Measurements from ENCODE around the gene CPED1. TPM values are rescaled to one million over a fixed set of nuclear protein-coding genes. Genes with fewer than 3 reads are reported as not detected.

The CPED1 gene
- total RNA-seq, 2 experiments from 2014 or later: not detected

DNA sequence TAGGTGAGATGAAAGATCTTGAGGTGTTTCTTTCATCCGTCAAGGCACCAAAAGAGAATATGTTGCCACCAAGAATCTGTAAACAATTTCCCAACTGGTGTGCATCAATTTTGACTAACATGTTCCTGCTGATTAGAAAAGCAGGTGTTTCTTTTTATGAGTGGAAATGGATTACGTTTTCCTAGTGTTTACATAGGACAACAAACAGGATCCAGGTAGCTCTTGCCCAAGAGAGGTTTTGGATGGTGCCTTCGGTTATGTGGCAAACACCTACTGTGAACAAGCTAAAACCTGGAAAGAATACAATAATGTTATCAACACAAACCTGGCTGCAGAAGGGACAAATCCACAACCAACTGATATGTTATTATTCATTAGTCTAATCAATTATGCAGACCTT lies 286.7 kb downstream of the CPED1 start:
- CTCF ChIA-PET: interaction anchor here (2.6 kb wide), 1 partner anchor 15 kb away, joined by 8 read pairs; no protein-coding TSS in a partner anchor
- POLR2A ChIA-PET: no interaction called here
- no peaks in the 10 kb centered on the region for H3K36me3 Mint-ChIP-seq (ENCODE audit: low read depth)
- peaks cover 28% of the 10 kb centered on the region for H3K27me3 Mint-ChIP-seq
- H3K9me3 Mint-ChIP-seq: no peaks in the 10 kb centered on the region
- intact Hi-C loops (cut with micrococcal nuclease): no loop called here
- peaks cover 26% of the 10 kb centered on the region for H3K4me1 Mint-ChIP-seq (ENCODE audit: low read depth)
- no peak overlapping the region for H3K4me3 Mint-ChIP-seq
- TF ChIP-seq, protein P1, sequence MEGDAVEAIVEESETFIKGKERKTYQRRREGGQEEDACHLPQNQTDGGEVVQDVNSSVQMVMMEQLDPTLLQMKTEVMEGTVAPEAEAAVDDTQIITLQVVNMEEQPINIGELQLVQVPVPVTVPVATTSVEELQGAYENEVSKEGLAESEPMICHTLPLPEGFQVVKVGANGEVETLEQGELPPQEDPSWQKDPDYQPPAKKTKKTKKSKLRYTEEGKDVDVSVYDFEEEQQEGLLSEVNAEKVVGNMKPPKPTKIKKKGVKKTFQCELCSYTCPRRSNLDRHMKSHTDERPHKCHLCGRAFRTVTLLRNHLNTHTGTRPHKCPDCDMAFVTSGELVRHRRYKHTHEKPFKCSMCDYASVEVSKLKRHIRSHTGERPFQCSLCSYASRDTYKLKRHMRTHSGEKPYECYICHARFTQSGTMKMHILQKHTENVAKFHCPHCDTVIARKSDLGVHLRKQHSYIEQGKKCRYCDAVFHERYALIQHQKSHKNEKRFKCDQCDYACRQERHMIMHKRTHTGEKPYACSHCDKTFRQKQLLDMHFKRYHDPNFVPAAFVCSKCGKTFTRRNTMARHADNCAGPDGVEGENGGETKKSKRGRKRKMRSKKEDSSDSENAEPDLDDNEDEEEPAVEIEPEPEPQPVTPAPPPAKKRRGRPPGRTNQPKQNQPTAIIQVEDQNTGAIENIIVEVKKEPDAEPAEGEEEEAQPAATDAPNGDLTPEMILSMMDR (IDR thresholded peaks at IDR 0.05): no peak
- H3K27ac Mint-ChIP-seq: no peak overlapping the region
- ATAC-seq (no peak), DNase-seq (no peak)

DNA sequence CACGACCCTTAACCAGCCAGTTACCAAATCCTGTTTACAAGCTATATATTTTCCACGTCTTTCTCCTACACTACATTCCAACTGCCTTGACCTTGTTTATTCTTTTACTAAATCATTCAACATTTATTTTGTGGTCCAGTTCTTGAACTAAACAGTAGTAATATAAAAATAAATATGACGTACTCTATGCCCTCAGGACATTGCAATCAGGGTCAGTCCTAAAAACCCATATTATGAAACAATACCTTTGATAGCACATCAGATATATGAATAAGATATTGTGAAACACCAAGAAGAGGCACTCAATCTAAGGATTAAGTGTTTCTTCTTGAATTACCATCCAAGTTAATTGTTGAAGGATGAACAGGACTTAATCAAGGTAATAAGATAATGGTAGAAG lies 287.8 kb downstream of the CPED1 start:
- no peak overlapping the region for H3K4me3 Mint-ChIP-seq
- DNase-seq: no peak
- ATAC-seq: no peak
- peaks cover 26% of the 10 kb centered on the region for H3K4me1 Mint-ChIP-seq (ENCODE audit: low read depth)
- CTCF ChIA-PET: no interaction called here
- H3K36me3 Mint-ChIP-seq (ENCODE audit: low read depth): no peaks in the 10 kb centered on the region
- H3K27ac Mint-ChIP-seq: no peak overlapping the region
- H3K27me3 Mint-ChIP-seq: peaks cover 31% of the 10 kb centered on the region
- intact Hi-C loops (cut with micrococcal nuclease): no loop called here
- H3K9me3 Mint-ChIP-seq: no peaks in the 10 kb centered on the region
- TF ChIP-seq, protein P1 (IDR thresholded peaks at IDR 0.05): no peak
- POLR2A ChIA-PET: no interaction called here

GRCh38 chr7:121278120-121279021 lies 289.9 kb downstream of the CPED1 start:
- no peaks in the 10 kb centered on the region for H3K36me3 Mint-ChIP-seq (ENCODE audit: low read depth)
- TF ChIP-seq, protein P1 (IDR thresholded peaks at IDR 0.05): no peak
- ChIA-PET POLR2A (no interaction called here), CTCF (interaction anchor here (0.6 to 1.2 kb wide), 3 partner anchors 15 to 118 kb away, joined by 3 to 4 read pairs (median 3); partner anchors contain the start of gene FAM3C)
- ATAC-seq (peak; percentile 89), DNase-seq (no peak)
- H3K4me1 Mint-ChIP-seq (ENCODE audit: low read depth): peaks cover 20% of the 10 kb centered on the region
- no peaks in the 10 kb centered on the region for H3K9me3 Mint-ChIP-seq
- H3K27ac Mint-ChIP-seq: peak overlapping the region; percentile 67
- intact Hi-C loops (cut with micrococcal nuclease): no loop called here
- H3K27me3 Mint-ChIP-seq: peaks cover 28% of the 10 kb centered on the region
- H3K4me3 Mint-ChIP-seq: no peak overlapping the region

GRCh38 chr7:121279060-121279620 lies 290.6 kb downstream of the CPED1 start:
- POLR2A ChIA-PET: interaction anchor here (0.7 kb wide), 1 partner anchor 81 kb away, joined by 3 read pairs; no protein-coding TSS in a partner anchor
- DNase-seq (peak; percentile 25), ATAC-seq (peak; percentile 44)
- TF ChIP-seq, protein P1 (IDR thresholded peaks at IDR 0.05): no peak
- H3K36me3 Mint-ChIP-seq (ENCODE audit: low read depth): no peaks in the 10 kb centered on the region
- peak overlapping the region; percentile 82 for H3K27ac Mint-ChIP-seq
- H3K9me3 Mint-ChIP-seq: peaks cover 4% of the 10 kb centered on the region
- peaks cover 20% of the 10 kb centered on the region for H3K4me1 Mint-ChIP-seq (ENCODE audit: low read depth)
- CTCF ChIA-PET: interaction anchor here (0.6 to 1.2 kb wide), 2 partner anchors 87 to 117 kb away, joined by 3 to 4 read pairs; partner anchors contain the start of gene FAM3C
- H3K27me3 Mint-ChIP-seq: peaks cover 24% of the 10 kb centered on the region
- peak overlapping the region; percentile 2 for H3K4me3 Mint-ChIP-seq
- intact Hi-C loops (cut with micrococcal nuclease): no loop called here

DNA sequence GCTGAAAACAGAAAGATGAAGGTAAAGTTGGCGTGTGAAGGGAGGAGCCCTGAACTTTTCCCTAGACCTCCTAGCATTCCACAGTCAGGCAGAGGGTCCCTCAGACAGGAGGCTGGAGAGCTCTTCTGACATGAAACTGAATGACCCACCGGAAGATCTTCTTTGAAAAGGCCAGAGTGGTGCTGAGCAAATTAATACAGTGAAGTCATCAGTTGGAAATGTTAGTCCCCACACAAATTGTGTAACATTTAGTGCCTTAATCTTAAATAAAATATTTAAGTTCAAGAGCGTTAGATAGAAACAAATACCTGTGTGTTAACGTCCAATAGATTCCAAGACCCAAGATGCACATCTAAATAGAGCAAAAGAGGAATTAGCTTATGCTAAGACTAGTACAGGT lies 291.3 kb downstream of the CPED1 start:
- intact Hi-C loops (cut with micrococcal nuclease): loop anchor here (10.0 kb wide), 1 partner anchor 265 kb away; no protein-coding TSS in a partner anchor
- CTCF ChIA-PET: interaction anchor here (1.2 kb wide), 1 partner anchor 87 kb away, joined by 4 read pairs; no protein-coding TSS in a partner anchor
- Mint-ChIP-seq H3K9me3 (peaks cover 9% of the 10 kb centered on the region), H3K4me1 (ENCODE audit: low read depth) (peaks cover 20% of the 10 kb centered on the region), H3K27ac (no peak overlapping the region), H3K27me3 (peaks cover 25% of the 10 kb centered on the region), H3K4me3 (no peak overlapping the region), H3K36me3 (ENCODE audit: low read depth) (peaks cover 1% of the 10 kb centered on the region)
- no peak for DNase-seq
- TF ChIP-seq, protein P1 (IDR thresholded peaks at IDR 0.05): no peak
- no peak for ATAC-seq
- POLR2A ChIA-PET: no interaction called here

Measured in activated CD8-positive, alpha-beta T cell treated with anti-CD3 and anti-CD28 coated beads for 36 hours (primary cell).